Superior temporal gyrus (tissue), 1 donor: Measurements from ENCODE around the gene MYORG.
"Not testable (repeated sequence)": the region's sequence is repeated elsewhere in the genome, so short reads cannot be mapped to it uniquely, and the experiment has no call there.

Experiments
- DNase-seq: peaks from one replicate; pipeline ENCODE4 v3.0.0-alpha.2; 2016; ENCODE audit errors: extremely low spot score

The MYORG gene

GRCh38 chr9:34369636-34370035 lies 7.1 kb downstream of the MYORG start:
- DNase-seq: no peak

GRCh38 chr9:34368796-34369195 lies 7.9 kb downstream of the MYORG start:
- DNase-seq: not testable (repeated sequence)

- not testable (repeated sequence) for DNase-seq
Measured at GRCh38 chr9:34367751-34368410, 8.8 kb downstream of the MYORG start.

GRCh38 chr9:34366365-34366764 lies 10.3 kb downstream of the MYORG start:
- no peak for DNase-seq

GRCh38 chr9:34365282-34365681 lies 11.4 kb downstream of the MYORG start:
- no peak for DNase-seq

GRCh38 chr9:34363619-34364351 lies 12.9 kb downstream of the MYORG start:
- no peak for DNase-seq

- DNase-seq: no peak
Measured at GRCh38 chr9:34362614-34363214, 14.0 kb downstream of the MYORG start.

- DNase-seq: not testable (repeated sequence)
Measured at GRCh38 chr9:34352957-34353356, 23.7 kb downstream of the MYORG start.

- not testable (repeated sequence) for DNase-seq
Measured at GRCh38 chr9:34352122-34352652, 24.5 kb downstream of the MYORG start.

- no peak for DNase-seq
Measured at GRCh38 chr9:34349324-34349723, 27.4 kb downstream of the MYORG start.

- DNase-seq: no peak
Measured at GRCh38 chr9:34347800-34348158, 28.9 kb downstream of the MYORG start.

GRCh38 chr9:34346873-34347799 lies 29.6 kb downstream of the MYORG start:
- DNase-seq: no peak

GRCh38 chr9:34343605-34344004 lies 33.1 kb downstream of the MYORG start:
- no peak for DNase-seq

GRCh38 chr9:34343090-34343489 lies 33.6 kb downstream of the MYORG start:
- peak; percentile 56 for DNase-seq

- DNase-seq: no peak
Measured at GRCh38 chr9:34341659-34342295, 34.9 kb downstream of the MYORG start.

- peak; percentile 55 for DNase-seq
Measured at GRCh38 chr9:34338665-34339385, 37.9 kb downstream of the MYORG start.

- not testable (repeated sequence) for DNase-seq
Measured at GRCh38 chr9:34338079-34338478, 38.6 kb downstream of the MYORG start.

- DNase-seq: peak; percentile 46
Measured at GRCh38 chr9:34337403-34337802, 39.3 kb downstream of the MYORG start.

- peak; percentile 65 for DNase-seq
Measured at GRCh38 chr9:34335376-34335775, 41.3 kb downstream of the MYORG start.

GRCh38 chr9:34334916-34335315 lies 41.8 kb downstream of the MYORG start:
- DNase-seq: no peak
